ENCODE results near the gene HEYL. TPM values are rescaled to one million over a fixed set of nuclear protein-coding genes. Genes with fewer than 3 reads are reported as not detected.

Gene HEYL
- total and polyA plus RNA-seq, 4 donors = 7.6 to 19.6 (median 10.9) TPM

GRCh38 chr1:39657923-39658485 lies 18.6 kb upstream of the HEYL start:
- peak; percentile 38 for TF ChIP-seq CTCF (IDR thresholded peaks at IDR 0.05; ENCODE audit: control extremely low read depth, extremely low read depth)
- H3K27ac ChIP-seq (ENCODE audit: low read depth in 1 of 2, low read length in 1 of 2) = no peak overlapping the region
- ATAC-seq (ENCODE audit: insufficient read depth, low FRiP score) = no peak
- DNase-seq = peak; percentile 63 to 78 (median 74)
- 33 to 37% methylated on average over 6 of the region's 6 CpGs for WGBS, 2 donors
- no peaks in the 10 kb centered on the region for H3K36me3 ChIP-seq (ENCODE audit: control insufficient read depth in 4 of 4, insufficient read depth in 4 of 4, low read length in 4 of 4)
- peaks cover 0 to 3% (median 2%) of the 10 kb centered on the region in 5 donors for H3K4me1 ChIP-seq (ENCODE audit: control insufficient read depth in 5 of 5, insufficient read depth in 5 of 5, low read length in 5 of 5)
- no peak overlapping the region for H3K4me3 ChIP-seq
- H3K9ac ChIP-seq (ENCODE audit: insufficient read depth in 1 of 2, low read length in 2 of 2) = no peak overlapping the region
- no peaks in the 10 kb centered on the region for H3K9me3 ChIP-seq (ENCODE audit: control insufficient read depth in 4 of 4, insufficient read depth in 3 of 4, low read length in 3 of 4)
- no peaks in the 10 kb centered on the region for H3K27me3 ChIP-seq (ENCODE audit: control insufficient read depth in 3 of 3, insufficient read depth in 3 of 3, low read length in 2 of 3)

GRCh38 chr1:39657402-39657801 lies 18.0 kb upstream of the HEYL start:
- WGBS, 2 donors = 86 to 100% methylated on average over 3 of the region's 3 CpGs
- Histone ChIP-seq H3K36me3 (ENCODE audit: control insufficient read depth in 4 of 4, insufficient read depth in 4 of 4, low read length in 4 of 4) (no peaks in the 10 kb centered on the region), H3K27me3 (ENCODE audit: control insufficient read depth in 3 of 3, insufficient read depth in 3 of 3, low read length in 2 of 3) (no peaks in the 10 kb centered on the region), H3K9me3 (ENCODE audit: control insufficient read depth in 4 of 4, insufficient read depth in 3 of 4, low read length in 3 of 4) (no peaks in the 10 kb centered on the region), H3K9ac (ENCODE audit: insufficient read depth in 1 of 2, low read length in 2 of 2) (no peak overlapping the region), H3K4me1 (ENCODE audit: control insufficient read depth in 5 of 5, insufficient read depth in 5 of 5, low read length in 5 of 5) (peaks cover 0 to 3% (median 2%) of the 10 kb centered on the region in 5 donors), H3K27ac (ENCODE audit: low read depth in 1 of 2, low read length in 1 of 2) (no peak overlapping the region), H3K4me3 (no peak overlapping the region)
- ATAC-seq (ENCODE audit: insufficient read depth, low FRiP score) (no peak), DNase-seq (no peak)
- no peak for TF ChIP-seq CTCF (IDR thresholded peaks at IDR 0.05; ENCODE audit: control extremely low read depth, extremely low read depth)

- DNase-seq = no peak
- Histone ChIP-seq H3K9ac (ENCODE audit: insufficient read depth in 1 of 2, low read length in 2 of 2) (no peak overlapping the region), H3K9me3 (ENCODE audit: control insufficient read depth in 4 of 4, insufficient read depth in 3 of 4, low read length in 3 of 4) (no peaks in the 10 kb centered on the region), H3K4me3 (no peak overlapping the region), H3K36me3 (ENCODE audit: control insufficient read depth in 4 of 4, insufficient read depth in 4 of 4, low read length in 4 of 4) (no peaks in the 10 kb centered on the region), H3K4me1 (ENCODE audit: control insufficient read depth in 5 of 5, insufficient read depth in 5 of 5, low read length in 5 of 5) (peaks cover 0 to 3% (median 2%) of the 10 kb centered on the region in 5 donors), H3K27me3 (ENCODE audit: control insufficient read depth in 3 of 3, insufficient read depth in 3 of 3, low read length in 2 of 3) (no peaks in the 10 kb centered on the region), H3K27ac (ENCODE audit: low read depth in 1 of 2, low read length in 1 of 2) (no peak overlapping the region)
- 89 to 90% methylated on average over 2 of the region's 2 CpGs for WGBS, 2 donors
- no peak for TF ChIP-seq CTCF (IDR thresholded peaks at IDR 0.05; ENCODE audit: control extremely low read depth, extremely low read depth)
- ATAC-seq (ENCODE audit: insufficient read depth, low FRiP score) = no peak
Observed at GRCh38 chr1:39656391-39656790, 16.9 kb upstream of the HEYL start.
